OCI-LY7 (cell line): ENCODE measurements around the gene CFDP1. TPM values are rescaled to one million over a fixed set of nuclear protein-coding genes. Genes with fewer than 3 reads are reported as not detected.

Experiments
- BruUV-seq: library from RNA; stranded (reverse); fragments of 400-500 nt; replicated peaks from 2 replicates; lab custom pipeline; 2021; lab: Mats Ljungman, UMichigan
- CTCF ChIA-PET: fragments of 300-600 bp; sonication (Branson Sonifier 250); formaldehyde crosslinking; loops from one replicate; lab custom pipeline; 2022; ENCODE audit warnings: antibody characterized with exemption; ENCODE audit not compliant: unreplicated experiment; lab: Charles Lee
- POLR2A ChIA-PET: fragments of 300-600 bp; sonication (Branson Sonifier 250); formaldehyde crosslinking; loops from one replicate; lab custom pipeline; 2022; ENCODE audit warnings: antibody characterized with exemption; lab: Charles Lee
- DNase-seq: peaks from one replicate; pipeline ENCODE4 v3.0.0-alpha.2; 2015; ENCODE audit warnings: low spot score
- H2AFZ ChIP-seq: fragments of 200-600 bp; sonication (generic), shearing (Covaris generic); 2 replicates; pipeline ENCODE4 v1.6.1; 2014; ENCODE audit warnings: mild to moderate bottlenecking, antibody characterized with exemption, low read length, moderate library complexity
- H3K27ac ChIP-seq: fragments of 200-600 bp; sonication (generic); 2 replicates; pipeline ENCODE4 v1.5.1; 2014; ENCODE audit warnings: mixed run types, low read depth, mild to moderate bottlenecking, moderate library complexity, low read length, inconsistent platforms; ENCODE audit not compliant: poor library complexity, severe bottlenecking
- H3K36me3 ChIP-seq: fragments of 200-600 bp; sonication (generic); 2 replicates; pipeline ENCODE4 v1.6.1; 2014; ENCODE audit warnings: mild to moderate bottlenecking, antibody characterized with exemption, low read length, moderate library complexity, mixed read lengths; ENCODE audit not compliant: insufficient read depth
- H3K4me1 ChIP-seq: fragments of 200-600 bp; sonication (generic); 2 replicates; pipeline ENCODE4 v1.5.1; 2014; ENCODE audit warnings: mild to moderate bottlenecking, low read length; ENCODE audit not compliant: insufficient read depth, poor library complexity, severe bottlenecking
- H3K4me2 ChIP-seq: fragments of 200-600 bp; sonication (generic); 2 replicates; pipeline ENCODE4 v1.6.1; 2014; ENCODE audit warnings: mild to moderate bottlenecking, low read length
- H3K4me3 ChIP-seq: fragments of 200-600 bp; sonication (generic); 2 replicates; pipeline ENCODE4 v1.5.1; 2014; ENCODE audit warnings: mild to moderate bottlenecking, low read depth, low read length; ENCODE audit not compliant: poor library complexity, severe bottlenecking
- H3K79me2 ChIP-seq: fragments of 200-600 bp; sonication (generic); 2 replicates; pipeline ENCODE4 v1.6.1; 2016; ENCODE audit warnings: low read depth, mild to moderate bottlenecking, low read length, moderate library complexity, mixed read lengths; ENCODE audit not compliant: insufficient read depth
- H3K9me2 ChIP-seq: fragments of 200-600 bp; sonication (generic); 2 replicates; pipeline ENCODE4 v1.6.1; 2016; ENCODE audit warnings: mild to moderate bottlenecking, low read length, mixed read lengths; ENCODE audit not compliant: insufficient read depth
- H3K9me3 ChIP-seq: fragments of 200-600 bp; sonication (generic); 2 replicates; pipeline ENCODE4 v1.6.1; 2014; ENCODE audit warnings: mild to moderate bottlenecking, mixed run types, low read length, mixed read lengths
- H4K20me1 ChIP-seq: fragments of 200-600 bp; sonication (generic); 2 replicates; pipeline ENCODE4 v1.6.1; 2014; ENCODE audit warnings: mild to moderate bottlenecking, antibody characterized with exemption, low read length, moderate library complexity, mixed read lengths; ENCODE audit not compliant: insufficient read depth
- CTCF ChIP-seq: fragments of 200-600 bp; sonication (generic); conservative IDR thresholded peaks from 2 replicates; pipeline ENCODE4 v1.5.1; 2014; ENCODE audit warnings: mild to moderate bottlenecking, antibody characterized with exemption, low read length, moderate library complexity, mixed read lengths
- EZH2phosphoT487 ChIP-seq: fragments of 200-600 bp; sonication (generic); IDR thresholded peaks from 2 replicates; pipeline ENCODE4 v1.6.1; 2018; ENCODE audit warnings: low read depth, borderline replicate concordance, mild to moderate bottlenecking, mixed run types, antibody characterized with exemption, low read length, moderate library complexity, mixed read lengths
- intact Hi-C: fragments of 100-400 bp; cut with micrococcal nuclease; formaldehyde crosslinking; loops from one replicate; pipeline ENCODE4 v1.10.0; 2022; ENCODE audit not compliant: unreplicated experiment
- total RNA-seq, 2 experiments: library from RNA; depleted of rRNA in 1 of 2; stranded (reverse); fragments of >200 nt in 1 of 2; shearing (Covaris generic) in 1 of 2; gene quantifications; 2 replicates each; pipeline ENCODE4 v1.2.3, GENCODE V29; 2014 to 2022

The CFDP1 gene
- total RNA-seq, 2 experiments from 2014 or later, result 30.0 to 57.6 TPM

DNA sequence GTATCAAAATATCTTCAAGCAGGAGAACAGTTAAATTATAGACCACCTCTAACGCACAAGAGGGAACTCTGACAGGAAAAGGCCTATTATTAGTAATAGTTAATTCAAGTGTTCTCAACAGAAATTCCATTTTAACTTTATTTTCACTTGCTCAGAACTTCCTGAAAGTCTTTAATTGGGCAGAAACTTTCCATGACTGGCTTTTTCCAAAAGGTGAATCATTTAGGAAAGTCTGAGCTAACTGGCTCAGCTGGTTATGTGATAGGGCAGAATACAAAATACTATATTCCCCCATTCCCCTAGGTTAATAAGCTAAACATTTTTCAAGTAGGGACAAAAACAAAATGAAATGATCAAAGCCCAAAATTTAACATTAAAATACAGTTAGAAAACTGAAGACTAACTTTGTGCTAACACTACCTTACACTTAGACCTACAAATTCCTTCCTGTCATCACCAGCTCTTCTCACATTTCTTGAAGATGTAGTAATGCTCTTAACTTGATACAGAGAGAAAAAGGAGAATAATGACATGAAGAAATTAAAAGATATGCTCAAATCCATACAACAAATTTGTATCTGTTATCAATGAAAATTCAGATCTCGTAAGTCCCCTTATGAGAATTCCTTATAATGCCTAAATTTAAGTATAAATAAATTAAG, 31.0 kb downstream of the CFDP1 start:
- CTCF ChIA-PET, result interaction anchor here (0.8 kb wide), 2 partner anchors 15 to 169 kb away, joined by 3 read pairs; no protein-coding TSS in a partner anchor
- no peak for DNase-seq
- no peaks in the 10 kb centered on the region for H3K4me1 ChIP-seq
- H4K20me1 ChIP-seq, result no peaks in the 10 kb centered on the region
- H3K9me3 ChIP-seq, result no peaks in the 10 kb centered on the region
- TF ChIP-seq EZH2phosphoT487 (no peak), CTCF (no peak)
- H3K4me2 ChIP-seq, result no peak overlapping the region
- intact Hi-C loops, result loop anchor here (1.0 to 10.0 kb wide), 2 partner anchors 203 to 363 kb away; no protein-coding TSS in a partner anchor
- POLR2A ChIA-PET, result interaction anchor here (0.5 to 1.7 kb wide), 8 partner anchors 8 to 697 kb away, joined by 3 to 10 read pairs (median 4); no protein-coding TSS in a partner anchor
- peaks cover 6% of the 10 kb centered on the region for H3K36me3 ChIP-seq
- H3K9me2 ChIP-seq, result no peaks in the 10 kb centered on the region
- H3K27ac ChIP-seq, result no peak overlapping the region
- no peak overlapping the region for H2AFZ ChIP-seq
- no peaks in the 10 kb centered on the region for H3K79me2 ChIP-seq
- no peak overlapping the region for H3K4me3 ChIP-seq
- BruUV-seq, result no TSS peak

DNA sequence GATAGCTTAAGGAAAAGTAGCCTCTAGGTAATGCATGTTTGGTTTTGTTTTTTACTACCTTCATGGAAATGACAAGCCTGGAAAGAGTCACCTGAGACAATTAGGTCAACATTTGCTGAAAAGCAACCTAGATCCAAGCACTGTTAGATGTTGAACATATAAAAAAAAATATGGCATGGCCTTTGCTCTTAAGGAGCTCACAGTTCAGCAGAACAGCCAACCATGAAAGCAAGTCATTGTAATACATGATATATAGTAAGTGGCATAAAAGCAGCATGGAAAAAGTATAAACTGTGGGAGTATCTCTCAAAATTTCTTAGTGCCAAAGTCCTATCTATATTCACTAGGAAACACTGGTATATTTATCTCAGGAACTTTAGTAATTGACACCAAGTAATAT, 31.6 kb downstream of the CFDP1 start:
- DNase-seq, result no peak
- Histone ChIP-seq H3K4me3 (no peak overlapping the region), H3K9me2 (no peaks in the 10 kb centered on the region), H4K20me1 (no peaks in the 10 kb centered on the region), H2AFZ (no peak overlapping the region), H3K9me3 (no peaks in the 10 kb centered on the region), H3K27ac (no peak overlapping the region), H3K79me2 (no peaks in the 10 kb centered on the region), H3K4me1 (no peaks in the 10 kb centered on the region), H3K36me3 (peaks cover under 1% of the 10 kb centered on the region), H3K4me2 (no peak overlapping the region)
- TF ChIP-seq EZH2phosphoT487, result no peak
- TF ChIP-seq CTCF, result no peak
- no TSS peak for BruUV-seq
- ChIA-PET POLR2A (interaction anchor here (0.7 to 1.7 kb wide), 5 partner anchors 9 to 90 kb away, joined by 3 to 10 read pairs (median 3); no protein-coding TSS in a partner anchor), CTCF (interaction anchor here (0.7 to 1.1 kb wide), 3 partner anchors 13 to 168 kb away, joined by 3 read pairs; no protein-coding TSS in a partner anchor)
- intact Hi-C loops, result loop anchor here (1.0 to 10.0 kb wide), 2 partner anchors 202 to 363 kb away; no protein-coding TSS in a partner anchor

DNA sequence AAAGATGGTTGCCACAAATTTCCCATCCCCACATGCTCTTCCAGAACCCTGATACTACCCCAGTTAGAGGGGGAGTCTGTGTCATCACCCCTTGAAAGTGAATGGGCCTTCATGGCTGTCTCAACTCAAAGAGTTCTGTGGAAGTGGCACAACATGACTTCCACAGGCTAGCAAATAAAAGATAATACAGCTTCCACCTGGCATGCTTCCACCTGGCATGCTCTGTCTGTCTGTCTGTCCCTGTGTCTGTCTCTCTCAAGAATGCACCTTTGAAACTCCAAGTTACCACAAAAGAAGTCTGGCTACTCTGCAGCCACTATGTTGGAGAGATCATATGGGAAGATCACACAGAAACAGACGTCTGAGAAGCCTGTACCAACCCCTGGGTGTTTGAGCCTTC, 35.0 kb downstream of the CFDP1 start:
- ChIA-PET POLR2A (interaction anchor here (0.6 to 0.7 kb wide), 2 partner anchors 7 to 221 kb away, joined by 3 to 4 read pairs; no protein-coding TSS in a partner anchor), CTCF (no interaction called here)
- Histone ChIP-seq H3K4me3 (no peak overlapping the region), H3K4me1 (no peaks in the 10 kb centered on the region), H3K36me3 (peaks cover 15% of the 10 kb centered on the region), H2AFZ (no peak overlapping the region), H3K9me2 (no peaks in the 10 kb centered on the region), H4K20me1 (no peaks in the 10 kb centered on the region), H3K4me2 (no peak overlapping the region), H3K27ac (no peak overlapping the region), H3K9me3 (no peaks in the 10 kb centered on the region), H3K79me2 (no peaks in the 10 kb centered on the region)
- TF ChIP-seq CTCF (no peak), EZH2phosphoT487 (no peak)
- DNase-seq, result no peak
- intact Hi-C loops, result no loop called here
- BruUV-seq, result no TSS peak
